Left ventricle myocardium superior (tissue), 1 donor: ENCODE results near the gene SPINK9. TPM values are rescaled to one million over a fixed set of nuclear protein-coding genes. Genes with fewer than 3 reads are reported as not detected.
A peak's percentile ranks its signal among the peaks of the same experiment; 100 is the strongest.
"Not testable (repeated sequence)": the region's sequence is repeated elsewhere in the genome, so short reads cannot be mapped to it uniquely, and the experiment has no call there.

Experiments
- ATAC-seq: fragments of 200-7000 bp; cut with Tn5 transposase; one replicate; pipeline ENCODE4 v1.9.1; 2020; ENCODE audit warnings: mild to moderate bottlenecking, moderate library complexity
- DNase-seq: peaks from one replicate; pipeline ENCODE4 v3.0.0-alpha.2; 2020
- intact Hi-C: fragments of 100-400 bp; cut with micrococcal nuclease; formaldehyde crosslinking; loops from one replicate; pipeline ENCODE4 v1.11.0; 2022
- long read RNA-seq: library from polyadenylated mRNA; unstranded; transcript quantifications from one replicate; pipeline ENCODE4 v2.0.0, GENCODE V29; 2021
- total RNA-seq: library from RNA; stranded (reverse); fragmentation: NEBNext Ultra II Directional; extraction: Animal tissue kit (Norgen Biotek cat#: 25700); gene quantifications from one replicate; pipeline ENCODE4 v1.2.1, GENCODE V29; 2021
- donor health status: DM: no; HTN: yes; CAD: no; lungs with severe emphysema.

Gene SPINK9
- total RNA-seq: 0.57 TPM
- long read RNA-seq: 0 reads

DNA sequence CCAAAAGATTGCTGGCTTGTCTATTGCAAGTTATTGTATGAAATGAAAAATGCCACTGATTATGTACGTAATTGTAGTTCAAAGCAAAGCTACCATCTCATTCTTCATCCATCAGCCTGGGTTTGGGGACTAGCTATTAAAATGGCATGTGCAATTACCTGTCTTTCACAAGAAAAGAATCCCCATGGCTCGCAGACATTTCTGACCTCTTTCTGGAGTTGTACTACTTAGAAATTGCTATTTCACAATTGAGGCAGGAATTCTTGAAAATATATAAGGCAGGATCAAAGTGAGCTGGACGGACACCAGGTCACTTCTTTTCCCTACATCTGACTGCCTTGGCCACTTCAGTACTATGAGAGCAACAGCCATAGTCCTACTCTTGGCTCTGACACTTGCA is at the start of gene SPINK9:
Gene SPINK9 (plus strand): TSS at position 301 of the 400 bp plus-strand sequence. CDS start 55 bp downstream, at position 356.
- ATAC-seq (no peak), DNase-seq (no peak)
- intact Hi-C loops: no loop called here

DNA sequence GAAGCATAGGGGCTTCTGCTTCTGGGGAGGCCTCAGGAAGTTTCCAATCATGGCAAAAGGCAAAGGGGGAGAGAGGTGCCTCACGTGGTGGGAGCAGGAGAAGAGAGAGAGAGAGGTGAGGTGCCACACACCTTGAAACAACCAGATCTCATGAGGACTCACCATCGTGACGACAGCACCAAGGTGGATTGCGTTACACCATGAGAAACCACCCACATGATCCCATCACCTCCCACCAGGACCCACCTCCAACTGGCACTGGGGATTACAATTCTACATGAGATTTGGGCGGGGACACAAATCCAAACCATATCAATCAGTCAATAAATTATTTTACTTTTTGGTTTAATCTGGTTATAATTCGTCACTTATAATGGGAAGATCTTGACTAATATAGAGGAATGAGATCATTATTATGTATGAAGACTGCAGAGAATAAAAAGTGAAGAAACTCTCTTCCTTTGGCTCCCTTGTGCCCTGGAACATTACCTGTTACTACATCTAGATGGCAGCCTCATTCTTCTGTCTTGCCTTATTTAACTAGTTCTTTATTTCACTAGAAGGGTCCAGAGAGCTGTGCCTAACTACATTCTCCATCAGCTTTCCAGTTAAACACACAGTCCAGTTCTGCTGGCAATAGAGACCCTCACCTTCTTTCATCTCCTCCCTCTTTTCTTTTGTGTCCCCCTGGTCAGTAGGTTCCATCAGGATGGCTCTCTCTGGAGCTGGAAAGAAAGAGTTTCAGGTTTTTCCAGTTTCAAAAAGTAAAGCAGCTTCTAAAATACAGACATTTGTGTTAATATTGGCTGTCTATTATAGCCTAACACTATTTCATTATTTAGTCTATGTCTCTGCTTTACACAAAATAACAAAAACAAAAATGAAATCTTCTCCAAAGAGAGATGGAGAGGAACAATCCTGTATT is 44.8 kb upstream of the SPINK9 start:
- no peak for DNase-seq
- peak; percentile 65 for ATAC-seq
- intact Hi-C loops: no loop called here

DNA sequence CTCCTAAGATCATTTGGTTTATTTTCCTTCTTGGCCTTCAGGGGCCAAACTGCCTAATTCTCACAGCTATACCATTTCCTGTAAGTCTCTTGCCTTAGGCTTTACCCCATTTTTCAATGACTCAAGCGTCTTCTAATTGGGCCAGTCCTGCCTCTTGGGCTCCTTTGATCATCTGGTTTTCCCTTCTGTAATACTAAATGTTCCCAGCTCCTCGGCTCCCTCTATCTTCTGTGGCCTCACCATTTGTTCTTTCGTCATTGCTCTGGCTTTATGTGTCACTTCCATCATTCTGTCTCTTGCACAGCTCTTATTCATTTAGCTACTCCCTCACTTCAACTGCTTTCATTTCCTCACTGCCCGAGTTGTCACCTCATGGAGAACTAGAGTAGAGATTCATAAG is 37.6 kb upstream of the SPINK9 start:
- ATAC-seq: no peak
- no peak for DNase-seq
- intact Hi-C loops: no loop called here

DNA sequence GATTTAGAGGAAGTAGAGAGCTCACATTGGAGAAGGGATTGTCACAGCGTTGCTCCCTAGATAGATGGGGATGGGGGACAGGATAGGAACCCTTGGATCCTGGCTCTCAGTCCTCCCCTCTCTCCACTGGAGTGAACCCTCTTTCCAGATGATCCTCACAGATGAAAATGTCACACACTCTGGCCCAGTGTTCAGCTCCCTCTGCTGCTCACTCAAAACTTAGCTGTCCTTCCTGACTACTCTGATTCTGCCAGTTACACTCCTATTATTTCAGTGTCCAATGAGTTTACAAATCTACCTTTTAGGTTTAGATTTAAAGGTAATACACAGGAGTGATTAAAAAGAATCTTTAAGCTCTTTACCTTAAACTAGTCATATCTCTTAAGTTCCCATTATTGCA is 28.9 kb upstream of the SPINK9 start:
- no peak for ATAC-seq
- no peak for DNase-seq
- intact Hi-C loops: no loop called here

DNA sequence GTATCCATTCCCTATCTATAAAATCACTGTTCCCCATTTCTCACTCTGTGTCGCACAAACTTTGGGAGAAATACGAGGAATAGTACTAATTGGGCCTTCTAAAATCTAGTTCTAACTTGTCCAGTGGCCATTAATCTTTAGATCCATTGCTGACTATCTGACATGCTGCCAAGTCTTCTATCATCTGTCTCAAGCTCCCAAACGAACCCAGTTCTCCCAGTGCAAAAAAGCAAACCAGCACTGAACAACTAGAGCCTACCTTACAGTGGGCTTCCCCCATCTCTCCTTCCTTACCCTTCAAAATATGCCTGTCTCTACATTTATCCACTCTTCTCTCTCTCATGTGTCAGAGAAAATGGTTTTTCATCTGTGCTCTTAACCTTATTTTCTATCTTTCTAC is 26.3 kb upstream of the SPINK9 start:
- intact Hi-C loops: no loop called here
- DNase-seq: no peak
- no peak for ATAC-seq

- intact Hi-C loops: no loop called here
- DNase-seq: no peak
Observed at GRCh38 chr5:148309746-148310145, 25.6 kb upstream of the SPINK9 start.

DNA sequence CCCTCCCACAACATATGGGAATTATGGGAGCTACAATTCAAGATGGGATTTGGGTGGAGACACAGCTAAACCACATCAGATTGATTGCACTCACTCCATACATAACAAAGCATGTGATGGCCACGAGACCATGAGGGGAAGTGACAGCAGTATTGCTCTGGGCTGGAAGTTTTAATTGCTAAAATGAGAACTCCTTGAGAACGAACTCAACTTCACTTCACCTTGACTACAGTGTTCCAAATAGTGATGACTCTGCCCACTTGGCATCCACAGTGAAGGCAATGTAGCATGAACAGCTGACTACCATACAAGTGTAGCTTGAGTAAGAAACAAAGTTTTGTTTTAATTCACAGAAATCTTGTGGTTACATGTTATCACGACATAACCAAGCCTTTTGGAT is 23.9 kb upstream of the SPINK9 start:
- DNase-seq: no peak
- ATAC-seq: no peak
- intact Hi-C loops: no loop called here

More at GRCh38 chr5:148309746-148310145, 25.6 kb upstream of the SPINK9 start:
- no peak for ATAC-seq

DNA sequence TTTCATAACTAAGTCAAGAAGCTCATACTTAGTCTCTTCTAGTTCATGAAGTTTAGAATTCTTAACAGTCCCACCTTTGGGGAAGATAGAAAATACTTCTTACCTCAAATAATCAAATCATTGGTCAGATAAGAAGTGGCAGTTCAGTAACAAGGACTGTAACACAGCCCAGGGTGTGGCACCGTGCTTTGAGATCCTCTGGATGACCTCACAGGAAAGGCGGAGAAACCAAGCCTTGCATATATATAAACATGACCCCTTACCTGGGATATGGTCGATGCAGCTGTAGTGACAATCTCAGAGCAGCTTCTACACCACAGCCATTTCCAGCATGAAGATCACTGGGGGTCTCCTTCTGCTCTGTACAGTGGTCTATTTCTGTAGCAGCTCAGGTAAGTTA is 23.2 kb upstream of the SPINK9 start, which contains the start of gene SPINK7:
Gene SPINK7 (plus strand): TSS at position 271 of the 400 bp plus-strand sequence. CDS start 61 bp downstream, at position 332.
- no peak for DNase-seq
- intact Hi-C loops: no loop called here
- ATAC-seq: no peak

DNA sequence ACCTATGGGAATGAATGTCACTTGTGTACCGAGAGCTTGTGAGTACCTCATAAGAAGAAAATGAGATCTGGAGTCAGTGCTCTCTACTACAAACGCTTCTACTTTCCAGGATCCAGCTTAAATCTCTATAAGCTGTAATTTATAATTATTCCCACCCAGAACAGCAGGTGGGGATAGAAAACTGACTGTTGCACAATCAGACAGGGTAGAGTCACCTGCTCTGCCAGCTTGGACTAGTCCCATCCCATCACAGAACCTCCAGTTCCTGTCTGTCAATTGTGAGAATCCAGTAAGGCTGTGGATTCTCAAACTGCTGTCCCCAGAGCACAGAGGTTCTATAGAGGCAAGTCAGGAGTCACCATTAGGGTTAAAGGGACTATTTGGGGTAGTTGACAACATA is 21.2 kb upstream of the SPINK9 start:
- ATAC-seq (peak; percentile 45), DNase-seq (no peak)
- intact Hi-C loops: no loop called here

DNA sequence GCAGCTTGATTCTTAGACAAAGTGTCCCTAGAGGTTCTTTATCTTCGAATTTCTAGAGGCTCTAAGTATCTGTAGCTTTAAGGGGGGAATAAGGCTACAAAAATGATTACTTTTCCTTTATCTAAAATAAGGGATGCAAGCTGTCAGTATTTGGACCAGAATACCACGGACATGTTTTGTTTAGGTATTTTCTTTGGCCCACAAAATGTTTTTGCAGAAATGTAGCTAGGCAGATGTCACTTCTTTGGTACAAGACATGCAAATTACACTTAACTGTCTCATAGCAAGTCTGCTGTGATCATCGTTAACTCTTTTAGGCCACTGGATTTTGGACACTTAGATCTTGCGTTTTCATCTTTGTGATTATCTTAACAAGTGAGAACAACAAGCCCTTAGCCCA is 20.6 kb upstream of the SPINK9 start:
- peak; percentile 42 for ATAC-seq
- intact Hi-C loops: no loop called here

DNA sequence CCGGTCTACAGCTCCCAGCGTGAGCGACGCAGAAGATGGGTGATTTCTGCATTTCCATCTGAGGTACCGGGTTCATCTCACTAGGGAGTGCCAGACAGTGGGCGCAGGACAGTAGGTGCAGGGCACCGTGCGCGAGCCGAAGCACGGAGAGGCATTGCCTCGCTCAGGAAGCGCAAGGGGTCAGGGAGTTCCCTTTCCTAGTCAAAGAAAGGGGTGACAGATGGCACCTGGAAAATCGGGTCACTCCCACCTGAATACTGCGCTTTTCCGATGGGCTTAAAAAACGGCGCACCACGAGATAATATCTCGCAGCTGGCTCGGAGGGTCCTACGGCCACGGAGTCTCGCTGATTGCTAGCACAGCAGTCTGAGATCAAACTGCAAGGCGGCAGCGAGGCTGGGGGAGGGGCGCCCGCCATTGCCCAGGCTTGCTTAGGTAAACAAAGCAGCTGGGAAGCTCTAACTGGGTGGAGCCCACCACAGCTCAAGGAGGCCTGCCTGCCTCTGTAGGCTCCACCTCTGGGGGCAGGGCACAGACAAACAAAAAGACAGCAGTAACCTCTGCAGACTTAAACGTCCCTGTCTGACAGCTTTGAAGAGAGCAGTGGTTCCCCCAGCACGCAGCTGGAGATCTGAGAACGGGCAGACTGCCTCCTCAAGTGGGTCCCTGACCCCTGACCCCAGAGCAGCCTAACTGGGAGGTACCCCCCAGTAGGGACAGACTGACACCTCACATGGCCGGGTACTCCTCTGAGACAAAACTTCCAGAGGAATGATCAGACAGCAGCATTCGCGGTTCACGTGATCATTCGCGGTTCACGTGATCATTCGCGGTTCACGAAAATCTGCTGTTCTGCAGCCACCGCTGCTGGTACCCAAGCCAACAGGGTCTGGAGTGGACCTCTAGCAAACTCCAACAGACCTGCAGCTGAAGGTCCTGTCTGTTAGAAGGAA is 15.1 kb upstream of the SPINK9 start:
- DNase-seq, intact Hi-C loops, ATAC-seq: not testable (repeated sequence)

More for the DNA sequence above, 20.6 kb upstream of the SPINK9 start:
- no peak for DNase-seq

GRCh38 chr5:148333262-148333849 is 2.0 kb upstream of the SPINK9 start:
- intact Hi-C loops: no loop called here
- ATAC-seq (no peak), DNase-seq (no peak)

DNA sequence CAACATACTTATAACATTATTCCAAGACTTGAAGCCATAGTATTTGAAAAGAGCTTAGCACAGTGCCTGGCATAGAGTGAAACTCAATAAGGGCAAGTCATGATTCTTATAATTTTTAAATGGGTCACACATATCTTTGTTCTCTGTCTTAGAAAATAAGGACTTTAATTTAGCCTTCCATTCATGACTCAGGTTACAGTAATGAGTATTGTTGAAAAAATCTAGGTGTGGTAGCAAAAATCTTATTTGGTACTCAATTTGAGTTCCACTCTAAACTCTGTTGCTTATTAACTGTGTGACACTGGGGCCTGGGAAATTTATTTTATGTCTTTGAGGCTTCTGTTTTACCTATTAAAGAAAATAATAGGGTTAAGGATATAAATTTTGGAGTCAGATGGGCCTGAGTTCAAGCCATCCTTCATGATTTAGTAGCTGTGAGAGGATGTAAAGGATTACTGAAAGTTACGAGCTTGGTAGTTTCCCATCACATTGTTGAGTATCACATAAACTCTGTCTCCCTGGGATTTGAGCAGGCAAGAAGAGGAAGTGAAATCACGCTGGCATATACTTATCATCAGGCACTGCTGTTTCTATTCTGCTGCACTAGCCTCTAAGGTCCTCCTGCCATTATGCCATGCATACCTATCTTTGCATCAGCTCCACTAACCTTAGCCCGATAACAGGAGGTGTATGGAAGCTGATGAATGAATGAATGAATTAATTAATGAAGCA is 1.5 kb downstream of the SPINK9 start:
- intact Hi-C loops: no loop called here
- ATAC-seq: no peak
- no peak for DNase-seq

GRCh38 chr5:148342371-148343045 is 7.1 kb downstream of the SPINK9 start:
- ATAC-seq (no peak), DNase-seq (no peak)
- intact Hi-C loops: no loop called here

DNA sequence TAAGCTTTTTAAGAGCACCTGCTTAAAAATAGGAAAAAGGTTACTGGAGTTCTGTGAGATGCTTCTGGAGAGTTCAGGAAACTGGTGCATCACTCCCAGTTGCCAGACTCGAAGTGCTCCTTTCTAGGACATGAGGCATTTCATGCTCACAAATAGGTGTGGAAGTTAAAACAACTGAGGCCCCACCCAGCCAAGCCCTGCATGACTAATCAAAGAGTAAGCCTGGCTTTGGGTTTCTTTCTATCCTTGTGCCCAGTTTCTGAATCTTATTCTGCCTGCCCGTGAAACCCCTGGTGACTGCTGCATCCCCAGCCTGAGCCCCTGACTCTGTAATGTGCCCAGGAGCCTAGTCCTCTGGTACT is 7.7 kb downstream of the SPINK9 start:
- ATAC-seq (no peak), DNase-seq (no peak)
- intact Hi-C loops: no loop called here

DNA sequence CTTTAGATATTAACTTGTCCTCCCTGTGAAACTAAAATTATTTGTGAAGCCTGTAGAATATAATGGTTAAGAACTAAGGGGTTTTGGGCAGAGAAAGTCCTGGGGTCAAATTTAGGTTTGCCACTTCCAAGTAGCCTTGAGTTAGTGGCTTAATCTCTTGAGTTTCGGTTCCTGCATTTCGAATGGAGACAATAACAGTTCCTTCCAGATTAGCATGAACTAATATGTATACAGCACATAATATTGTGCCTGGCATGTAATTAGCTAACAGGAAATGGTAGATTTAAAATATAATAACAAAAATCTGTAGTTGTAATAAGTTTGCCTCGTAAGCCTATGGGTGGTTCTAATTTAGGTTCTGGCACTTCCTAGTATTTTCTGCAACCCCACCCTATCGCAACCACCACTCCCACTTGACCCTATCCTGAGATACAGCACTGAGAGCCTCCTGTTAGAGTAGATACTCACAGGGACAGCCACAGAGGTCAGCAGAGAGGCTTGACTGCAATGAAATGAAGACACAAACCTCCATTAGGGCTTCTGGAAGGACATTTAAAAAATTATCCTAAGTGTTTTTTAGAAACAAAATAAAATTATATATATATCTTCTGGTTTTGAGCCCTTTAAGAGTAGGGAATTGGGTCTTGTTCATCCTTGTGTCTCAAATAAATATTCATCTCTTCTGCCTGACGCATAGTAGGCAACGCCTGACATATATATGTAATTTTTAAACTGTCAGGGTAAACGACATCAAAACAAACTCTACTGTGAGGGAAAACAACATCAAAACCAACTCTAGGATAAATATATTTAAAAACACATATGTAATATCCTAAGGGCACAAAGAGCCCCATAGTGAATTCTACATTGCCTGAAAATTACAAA is 8.5 kb downstream of the SPINK9 start:
- intact Hi-C loops: no loop called here
- ATAC-seq (no peak), DNase-seq (no peak)

DNA sequence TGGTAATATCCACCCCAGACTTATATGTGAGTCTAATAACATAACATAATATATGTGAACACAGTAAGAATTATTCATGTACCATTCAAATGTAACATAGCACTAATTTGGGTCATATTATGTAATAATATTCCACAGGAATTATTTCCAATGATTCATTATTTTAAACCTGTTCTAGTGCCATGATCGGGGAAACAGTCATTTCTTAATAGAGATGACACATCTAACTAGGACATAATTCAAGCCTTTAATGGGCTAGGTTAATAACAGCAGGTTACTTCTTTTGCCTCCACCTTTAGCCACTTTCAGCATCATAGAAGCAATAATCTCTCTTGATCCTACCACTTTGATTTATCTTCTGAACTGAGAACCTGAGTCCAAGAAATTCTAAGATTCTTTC is 12.3 kb downstream of the SPINK9 start:
- intact Hi-C loops: no loop called here
- ATAC-seq (no peak), DNase-seq (no peak)
